HG02642 (cell line): ENCODE measurements around the gene MRPS31.

Experiments used
- ATAC-seq: cut with Tn5 transposase; IDR thresholded peaks from one replicate; pipeline ENCODE4 v1.9.1; 2021; ENCODE audit warnings: mild to moderate bottlenecking; ENCODE audit not compliant: unreplicated experiment, poor library complexity

Gene MRPS31

DNA sequence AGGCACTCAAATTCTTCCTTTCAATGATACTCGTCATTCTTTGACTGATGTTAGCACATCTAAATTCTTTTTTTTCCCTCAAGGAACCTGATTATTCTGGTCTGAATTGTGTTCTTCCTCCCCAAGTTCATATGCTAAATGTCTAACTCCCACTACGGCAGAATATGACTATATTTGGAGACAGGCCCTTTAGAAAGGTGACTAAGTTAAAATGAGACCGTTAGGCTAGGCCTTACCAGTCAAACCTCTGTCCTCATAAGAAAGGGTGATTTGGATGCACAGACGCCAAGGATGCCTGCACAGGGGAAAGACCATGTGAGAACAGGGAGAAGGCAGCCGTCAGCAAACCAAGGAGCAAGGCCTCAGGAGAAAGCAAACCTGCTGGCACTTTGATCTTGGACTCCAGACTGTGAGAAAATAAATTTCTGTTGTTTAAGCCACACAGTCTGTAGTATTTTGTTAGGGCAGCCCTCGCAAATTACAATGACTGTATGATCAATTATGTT, 91.5 kb downstream of the MRPS31 start:
- no peak for ATAC-seq
